Stimulated activated memory B cell treated with anti-CD40 and anti-IgM and Interleukin-4, amounts not matched to agents 10 μg/mL and 1 μg/mL and 100 μg/mL, for 72 hours (primary cell): ENCODE data around the gene RPL10A.
A peak's percentile ranks its signal among the peaks of the same experiment; 100 is the strongest.

Experiments used
- ATAC-seq: fragments of 150-1000 bp; cut with Tn5 transposase; 2 replicates; pipeline ENCODE4 v1.10.0; 2021
- H3K27ac Mint-ChIP-seq: one replicate; pipeline ENCODE4 v1.8.0; 2022; ENCODE audit warnings: mild to moderate bottlenecking, mixed read lengths
- H3K27me3 Mint-ChIP-seq: one replicate; pipeline ENCODE4 v1.8.0; 2022; ENCODE audit warnings: mixed read lengths
- H3K36me3 Mint-ChIP-seq: one replicate; pipeline ENCODE4 v1.8.0; 2022; ENCODE audit warnings: mixed read lengths
- H3K4me1 Mint-ChIP-seq: one replicate; pipeline ENCODE4 v1.8.0; 2022; ENCODE audit warnings: mixed read lengths
- H3K4me3 Mint-ChIP-seq: one replicate; pipeline ENCODE4 v1.8.0; 2022; ENCODE audit warnings: mild to moderate bottlenecking, moderate library complexity, mixed read lengths
- H3K9me3 Mint-ChIP-seq: one replicate; pipeline ENCODE4 v1.8.0; 2022; ENCODE audit warnings: mixed read lengths

RPL10A gene

GRCh38 chr6:35439308-35439707 is 28.9 kb upstream of the RPL10A start:
- Mint-ChIP-seq H3K36me3 (no peaks in the 10 kb centered on the region), H3K9me3 (no peaks in the 10 kb centered on the region), H3K4me1 (no peaks in the 10 kb centered on the region), H3K27me3 (no peaks in the 10 kb centered on the region), H3K4me3 (no peak overlapping the region), H3K27ac (no peak overlapping the region)
- ATAC-seq = no peak

GRCh38 chr6:35441205-35441604 is 27.0 kb upstream of the RPL10A start:
- Mint-ChIP-seq H3K27ac (no peak overlapping the region), H3K4me3 (no peak overlapping the region), H3K27me3 (no peaks in the 10 kb centered on the region), H3K9me3 (no peaks in the 10 kb centered on the region), H3K36me3 (no peaks in the 10 kb centered on the region), H3K4me1 (no peaks in the 10 kb centered on the region)
- no peak for ATAC-seq

- H3K4me3 Mint-ChIP-seq = no peak overlapping the region
- no peak overlapping the region for H3K27ac Mint-ChIP-seq
- no peaks in the 10 kb centered on the region for H3K9me3 Mint-ChIP-seq
- no peak for ATAC-seq
- no peaks in the 10 kb centered on the region for H3K27me3 Mint-ChIP-seq
- H3K4me1 Mint-ChIP-seq = no peaks in the 10 kb centered on the region
- no peaks in the 10 kb centered on the region for H3K36me3 Mint-ChIP-seq
Measured at GRCh38 chr6:35441642-35442041, 26.6 kb upstream of the RPL10A start.

- Mint-ChIP-seq H3K27ac (no peak overlapping the region), H3K4me3 (no peak overlapping the region), H3K4me1 (no peaks in the 10 kb centered on the region), H3K9me3 (no peaks in the 10 kb centered on the region), H3K36me3 (no peaks in the 10 kb centered on the region), H3K27me3 (no peaks in the 10 kb centered on the region)
- no peak for ATAC-seq
Measured at GRCh38 chr6:35442693-35443092, 25.5 kb upstream of the RPL10A start.

- no peaks in the 10 kb centered on the region for H3K4me1 Mint-ChIP-seq
- ATAC-seq = no peak
- H3K27me3 Mint-ChIP-seq = no peaks in the 10 kb centered on the region
- H3K36me3 Mint-ChIP-seq = no peaks in the 10 kb centered on the region
- H3K27ac Mint-ChIP-seq = no peak overlapping the region
- no peak overlapping the region for H3K4me3 Mint-ChIP-seq
- H3K9me3 Mint-ChIP-seq = no peaks in the 10 kb centered on the region
Measured at GRCh38 chr6:35443341-35444030, 24.7 kb upstream of the RPL10A start.

GRCh38 chr6:35445691-35446090 is 22.5 kb upstream of the RPL10A start:
- Mint-ChIP-seq H3K36me3 (no peaks in the 10 kb centered on the region), H3K9me3 (no peaks in the 10 kb centered on the region), H3K4me1 (peaks cover 7% of the 10 kb centered on the region), H3K27me3 (no peaks in the 10 kb centered on the region), H3K4me3 (no peak overlapping the region), H3K27ac (no peak overlapping the region)
- no peak for ATAC-seq

GRCh38 chr6:35448191-35448590 is 20.0 kb upstream of the RPL10A start:
- Mint-ChIP-seq H3K9me3 (no peaks in the 10 kb centered on the region), H3K27me3 (no peaks in the 10 kb centered on the region), H3K27ac (no peak overlapping the region), H3K36me3 (no peaks in the 10 kb centered on the region), H3K4me1 (peaks cover 21% of the 10 kb centered on the region), H3K4me3 (no peak overlapping the region)
- no peak for ATAC-seq

- H3K27ac Mint-ChIP-seq = no peak overlapping the region
- H3K4me1 Mint-ChIP-seq = peaks cover 30% of the 10 kb centered on the region
- H3K36me3 Mint-ChIP-seq = no peaks in the 10 kb centered on the region
- no peaks in the 10 kb centered on the region for H3K9me3 Mint-ChIP-seq
- H3K4me3 Mint-ChIP-seq = peak overlapping the region; percentile 29
- peak; percentile 69 for ATAC-seq
- H3K27me3 Mint-ChIP-seq = no peaks in the 10 kb centered on the region
Measured at GRCh38 chr6:35449287-35449881, 18.8 kb upstream of the RPL10A start.

- H3K27ac Mint-ChIP-seq = peak overlapping the region; percentile 80
- H3K9me3 Mint-ChIP-seq = no peaks in the 10 kb centered on the region
Measured at GRCh38 chr6:35451354-35452182, 16.6 kb upstream of the RPL10A start.

GRCh38 chr6:35452183-35453090 is 15.8 kb upstream of the RPL10A start, which contains the start of gene FANCE:
Gene FANCE, plus strand, starts transcription at chr6:35452338. Its CDS starts 208 bp downstream, at chr6:35452546.
- Mint-ChIP-seq H3K36me3 (peaks cover 13% of the 10 kb centered on the region), H3K27me3 (no peaks in the 10 kb centered on the region), H3K27ac (peak within 1 kb of the TSS; percentile 80), H3K4me3 (peak within 1 kb of the TSS; percentile 95), H3K9me3 (no peaks in the 10 kb centered on the region), H3K4me1 (peaks cover 39% of the 10 kb centered on the region)
- ATAC-seq = peak; percentile 97

More at GRCh38 chr6:35451354-35452182, 16.6 kb upstream of the RPL10A start:
- peaks cover 39% of the 10 kb centered on the region for H3K4me1 Mint-ChIP-seq
- H3K4me3 Mint-ChIP-seq = peak overlapping the region; percentile 95
- peaks cover 13% of the 10 kb centered on the region for H3K36me3 Mint-ChIP-seq
- H3K27me3 Mint-ChIP-seq = no peaks in the 10 kb centered on the region
- no peak for ATAC-seq

- Mint-ChIP-seq H3K36me3 (peaks cover 19% of the 10 kb centered on the region), H3K4me3 (peak overlapping the region; percentile 76), H3K27me3 (no peaks in the 10 kb centered on the region), H3K4me1 (peaks cover 45% of the 10 kb centered on the region), H3K27ac (no peak overlapping the region), H3K9me3 (no peaks in the 10 kb centered on the region)
- no peak for ATAC-seq
Measured at GRCh38 chr6:35453236-35453635, 15.0 kb upstream of the RPL10A start.

GRCh38 chr6:35454391-35455110 is 13.7 kb upstream of the RPL10A start:
- H3K9me3 Mint-ChIP-seq = no peaks in the 10 kb centered on the region
- H3K27ac Mint-ChIP-seq = no peak overlapping the region
- no peak overlapping the region for H3K4me3 Mint-ChIP-seq
- ATAC-seq = no peak
- H3K4me1 Mint-ChIP-seq = peaks cover 41% of the 10 kb centered on the region
- no peaks in the 10 kb centered on the region for H3K27me3 Mint-ChIP-seq
- peaks cover 27% of the 10 kb centered on the region for H3K36me3 Mint-ChIP-seq

GRCh38 chr6:35457907-35458306 is 10.3 kb upstream of the RPL10A start:
- Mint-ChIP-seq H3K9me3 (no peaks in the 10 kb centered on the region), H3K27me3 (no peaks in the 10 kb centered on the region), H3K36me3 (peaks cover 45% of the 10 kb centered on the region), H3K4me3 (no peak overlapping the region), H3K27ac (no peak overlapping the region), H3K4me1 (peaks cover 28% of the 10 kb centered on the region)
- no peak for ATAC-seq

- Mint-ChIP-seq H3K4me1 (peaks cover 7% of the 10 kb centered on the region), H3K27me3 (no peaks in the 10 kb centered on the region), H3K4me3 (no peak overlapping the region), H3K36me3 (peaks cover 48% of the 10 kb centered on the region), H3K9me3 (no peaks in the 10 kb centered on the region), H3K27ac (peak overlapping the region; percentile 11)
- no peak for ATAC-seq
Measured at GRCh38 chr6:35461270-35461669, 6.9 kb upstream of the RPL10A start.
